Activated CD4-positive, CD25-positive, alpha-beta regulatory T cell treated with anti-CD3 and anti-CD28 coated beads, Interleukin-2, amount 50 U/mL, for 16 hours (primary cell): ENCODE data around the gene NLRC5.
"Not testable (repeated sequence)": the region's sequence is repeated elsewhere in the genome, so short reads cannot be mapped to it uniquely, and the experiment has no call there.

Source experiments
- DNase-seq: peaks from one replicate; pipeline ENCODE4 v3.0.0-alpha.2; 2020; ENCODE audit warnings: low read depth, low spot score

Gene NLRC5

GRCh38 chr16:57072616-57073275, 83.4 kb downstream of the NLRC5 start:
- DNase-seq, result no peak

GRCh38 chr16:57077714-57078113, 88.4 kb downstream of the NLRC5 start:
- no peak for DNase-seq

- DNase-seq, result no peak
Observed at GRCh38 chr16:57081744-57082143, 92.4 kb downstream of the NLRC5 start.

GRCh38 chr16:57082664-57083063, 93.3 kb downstream of the NLRC5 start:
- no peak for DNase-seq

GRCh38 chr16:57083485-57084126, 94.2 kb downstream of the NLRC5 start:
- no peak for DNase-seq

- peak; percentile 54 for DNase-seq
Observed at GRCh38 chr16:57084257-57084770, 95.0 kb downstream of the NLRC5 start.

- DNase-seq, result no peak
Observed at GRCh38 chr16:57084996-57085395, 95.6 kb downstream of the NLRC5 start.

- DNase-seq, result no peak
Observed at GRCh38 chr16:57087003-57087402, 97.6 kb downstream of the NLRC5 start.

GRCh38 chr16:57089406-57089805, 100.0 kb downstream of the NLRC5 start:
- no peak for DNase-seq

- DNase-seq, result no peak
Observed at GRCh38 chr16:57091200-57091974, 102.0 kb downstream of the NLRC5 start.

- DNase-seq, result no peak
Observed at GRCh38 chr16:57091975-57092785, 102.8 kb downstream of the NLRC5 start, which contains the start of gene CPNE2. CPNE2 (plus strand) TSS chr16:57092583; CDS start chr16:57110743, 18,160 bp downstream.

GRCh38 chr16:57092786-57093411, 103.5 kb downstream of the NLRC5 start:
- no peak for DNase-seq

GRCh38 chr16:57093666-57094564, 104.6 kb downstream of the NLRC5 start:
- DNase-seq, result no peak

- no peak for DNase-seq
Observed at GRCh38 chr16:57094911-57095310, 105.6 kb downstream of the NLRC5 start.

- DNase-seq, result no peak
Observed at GRCh38 chr16:57096192-57096591, 106.8 kb downstream of the NLRC5 start.

GRCh38 chr16:57096793-57097192, 107.4 kb downstream of the NLRC5 start:
- no peak for DNase-seq

- DNase-seq, result no peak
Observed at GRCh38 chr16:57098188-57098841, 109.0 kb downstream of the NLRC5 start.

- DNase-seq, result not testable (repeated sequence)
Observed at GRCh38 chr16:57099965-57100364, 110.6 kb downstream of the NLRC5 start.

- DNase-seq, result no peak
Observed at GRCh38 chr16:57100445-57100844, 111.1 kb downstream of the NLRC5 start.
